Vagina (tissue), 2 donors: ENCODE data around the gene LY86. TPM values are rescaled to one million over a fixed set of nuclear protein-coding genes. Genes with fewer than 3 reads are reported as not detected.
"Not testable (repeated sequence)": the region's sequence is repeated elsewhere in the genome, so short reads cannot be mapped to it uniquely, and the experiment has no call there.

Experiments used
- DNase-seq, 2 donors: peaks; one replicate each; pipeline ENCODE4 v3.0.0-alpha.2; 2017; ENCODE audit errors: extremely low spot score in 2 of 2
- H3K27ac ChIP-seq: fragments of 200-600 bp; sonication (generic); one replicate; pipeline ENCODE4 v1.5.1; 2019
- H3K27me3 ChIP-seq: fragments of 200-600 bp; sonication (generic); one replicate; pipeline ENCODE4 v1.5.1; 2019
- H3K36me3 ChIP-seq, 2 donors: fragments of 200-600 bp; sonication (generic); one replicate each; pipeline ENCODE4 v1.5.1; 2017 to 2019
- H3K4me1 ChIP-seq: fragments of 200-600 bp; sonication (generic); one replicate; pipeline ENCODE4 v1.5.1; 2019
- H3K4me3 ChIP-seq, 2 donors: fragments of 200-600 bp; sonication (generic); 1 replicate in 1 of 2; 2 replicates in 1 of 2; pipeline ENCODE4 v1.5.1; 2016 to 2019
- H3K9me3 ChIP-seq: fragments of 200-600 bp; sonication (generic); one replicate; pipeline ENCODE4 v1.5.1; 2019
- POLR2A ChIP-seq, 2 donors: fragments of 450-650 bp; IDR thresholded peaks; one replicate each; pipeline ENCODE4 v1.6.1; 2017; ENCODE audit warnings: antibody characterized with exemption in 2 of 2, mild to moderate bottlenecking in 2 of 2, moderate library complexity in 2 of 2
- POLR2AphosphoS5 ChIP-seq, 2 donors: sonication (generic); formaldehyde crosslinking; IDR thresholded peaks; one replicate each; pipeline ENCODE4 v1.9.0; 2017; ENCODE audit warnings: antibody characterized with exemption in 2 of 2, mild to moderate bottlenecking in 2 of 2, low read depth in 1 of 2; ENCODE audit not compliant: insufficient read depth in 1 of 2
- intact Hi-C: fragments of 100-400 bp; cut with DNase I; formaldehyde crosslinking; loops from one replicate; pipeline ENCODE4 v1.15.1; 2023
- total RNA-seq: library from RNA; depleted of rRNA; stranded (reverse); fragments of >200 nt; gene quantifications from one replicate; pipeline ENCODE4 v1.2.3, GENCODE V29; 2016
- TF ChIP-seq, protein P1 (sequence below), 3 experiments: fragments of 450-650 bp in 2 of 3; fragments of 200-600 bp in 1 of 3; sonication (generic) in 1 of 3; IDR thresholded peaks; one replicate each; pipeline ENCODE4 v1.5.1; 2017 to 2019; ENCODE audit warnings: antibody characterized with exemption in 3 of 3, mild to moderate bottlenecking in 2 of 3, moderate library complexity in 2 of 3

LY86 gene
- total RNA-seq, 1 donor from 2014 or later: 4.9 TPM

DNA sequence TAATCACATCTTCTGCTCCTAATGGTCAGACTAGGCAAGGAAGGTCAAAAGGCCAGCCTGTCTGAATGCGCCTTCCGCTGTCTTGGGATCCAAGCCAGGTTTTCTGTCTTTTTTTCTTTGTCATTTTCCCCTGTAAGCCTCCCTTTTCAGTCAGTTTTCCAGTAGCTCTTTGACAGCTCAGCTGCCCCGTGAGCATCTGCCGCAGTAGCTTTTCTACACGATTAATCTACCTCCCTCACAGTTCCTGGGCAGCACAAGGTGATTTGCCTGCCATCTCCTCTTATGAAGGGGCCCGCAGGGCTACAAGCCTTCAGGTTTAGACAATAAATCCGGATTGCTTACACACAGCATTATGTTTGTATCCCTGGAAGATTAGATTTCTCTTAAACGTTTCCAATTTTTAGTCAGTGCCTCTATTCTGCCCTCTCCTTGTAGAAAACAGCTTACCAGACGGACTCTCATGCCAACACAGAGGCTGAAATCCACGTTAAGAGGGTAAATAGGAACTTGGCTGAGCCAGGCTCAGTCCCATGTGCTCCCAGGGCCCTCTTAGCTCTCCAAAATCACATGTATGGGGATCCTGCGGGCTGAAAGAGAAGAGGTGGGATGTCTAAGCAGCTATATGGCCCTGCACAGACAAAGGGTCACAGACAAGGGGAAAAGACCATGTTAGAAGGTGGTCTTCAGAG is 77.2 kb downstream of the LY86 start:
- H3K27me3 ChIP-seq: no peaks in the 10 kb centered on the region

DNA sequence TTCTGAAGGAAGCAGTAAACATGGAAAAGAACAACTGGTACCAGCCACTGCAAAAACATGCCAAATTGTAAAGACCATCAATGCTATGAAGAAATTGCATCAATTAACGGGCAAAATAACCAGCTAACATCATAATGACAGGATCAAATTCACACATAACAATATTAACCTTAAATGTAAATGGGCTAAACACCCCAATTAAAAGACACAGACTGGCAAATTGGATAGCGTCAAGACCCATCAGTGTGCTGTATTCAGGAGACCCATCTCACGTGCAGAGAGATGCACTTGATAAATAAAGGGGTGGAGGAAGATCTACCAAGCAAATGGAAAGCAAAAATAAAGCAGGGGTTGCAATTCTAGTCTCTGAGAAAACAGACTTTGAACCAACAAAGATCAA is 81.6 kb downstream of the LY86 start:
- H3K27me3 ChIP-seq, intact Hi-C loops, DNase-seq, H3K4me3 ChIP-seq, H3K36me3 ChIP-seq, H3K27ac ChIP-seq, H3K4me1 ChIP-seq, H3K9me3 ChIP-seq: not testable (repeated sequence)

More for the DNA sequence above, 77.2 kb downstream of the LY86 start:
- Histone ChIP-seq H3K27ac (no peak overlapping the region), H3K4me1 (peaks cover 10% of the 10 kb centered on the region), H3K36me3 (no peaks in the 10 kb centered on the region), H3K4me3 (no peak overlapping the region), H3K9me3 (no peaks in the 10 kb centered on the region)
- DNase-seq: no peak
- no peak for TF ChIP-seq POLR2A (IDR thresholded peaks at IDR 0.05)
- TF ChIP-seq POLR2AphosphoS5 (IDR thresholded peaks at IDR 0.05; ENCODE audit: insufficient read depth in 1 of 2, low read depth in 1 of 2): no peak
- TF ChIP-seq, protein P1, sequence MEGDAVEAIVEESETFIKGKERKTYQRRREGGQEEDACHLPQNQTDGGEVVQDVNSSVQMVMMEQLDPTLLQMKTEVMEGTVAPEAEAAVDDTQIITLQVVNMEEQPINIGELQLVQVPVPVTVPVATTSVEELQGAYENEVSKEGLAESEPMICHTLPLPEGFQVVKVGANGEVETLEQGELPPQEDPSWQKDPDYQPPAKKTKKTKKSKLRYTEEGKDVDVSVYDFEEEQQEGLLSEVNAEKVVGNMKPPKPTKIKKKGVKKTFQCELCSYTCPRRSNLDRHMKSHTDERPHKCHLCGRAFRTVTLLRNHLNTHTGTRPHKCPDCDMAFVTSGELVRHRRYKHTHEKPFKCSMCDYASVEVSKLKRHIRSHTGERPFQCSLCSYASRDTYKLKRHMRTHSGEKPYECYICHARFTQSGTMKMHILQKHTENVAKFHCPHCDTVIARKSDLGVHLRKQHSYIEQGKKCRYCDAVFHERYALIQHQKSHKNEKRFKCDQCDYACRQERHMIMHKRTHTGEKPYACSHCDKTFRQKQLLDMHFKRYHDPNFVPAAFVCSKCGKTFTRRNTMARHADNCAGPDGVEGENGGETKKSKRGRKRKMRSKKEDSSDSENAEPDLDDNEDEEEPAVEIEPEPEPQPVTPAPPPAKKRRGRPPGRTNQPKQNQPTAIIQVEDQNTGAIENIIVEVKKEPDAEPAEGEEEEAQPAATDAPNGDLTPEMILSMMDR (IDR thresholded peaks at IDR 0.05): no peak
- intact Hi-C loops: no loop called here

- TF ChIP-seq, protein P1 (IDR thresholded peaks at IDR 0.05): no peak
- no peak for TF ChIP-seq POLR2AphosphoS5 (IDR thresholded peaks at IDR 0.05; ENCODE audit: insufficient read depth in 1 of 2, low read depth in 1 of 2)
- no peak for TF ChIP-seq POLR2A (IDR thresholded peaks at IDR 0.05)
- intact Hi-C loops: no loop called here
- Histone ChIP-seq H3K9me3 (no peaks in the 10 kb centered on the region), H3K4me3 (no peak overlapping the region), H3K27me3 (no peaks in the 10 kb centered on the region), H3K36me3 (no peaks in the 10 kb centered on the region), H3K4me1 (peaks cover 5% of the 10 kb centered on the region), H3K27ac (no peak overlapping the region)
- no peak for DNase-seq
Measured at GRCh38 chr6:6674872-6675271, 86.4 kb downstream of the LY86 start.

- H3K36me3 ChIP-seq: no peaks in the 10 kb centered on the region
- peaks cover 5% of the 10 kb centered on the region for H3K4me1 ChIP-seq
- no peak for DNase-seq
- no peaks in the 10 kb centered on the region for H3K27me3 ChIP-seq
- TF ChIP-seq, protein P1 (IDR thresholded peaks at IDR 0.05): peak; percentile 73 to 94 (median 88)
- peak in 1 of 2 donors; percentile 80 for TF ChIP-seq POLR2AphosphoS5 (IDR thresholded peaks at IDR 0.05; ENCODE audit: insufficient read depth in 1 of 2, low read depth in 1 of 2)
- no peak for TF ChIP-seq POLR2A (IDR thresholded peaks at IDR 0.05)
- H3K9me3 ChIP-seq: no peaks in the 10 kb centered on the region
- H3K4me3 ChIP-seq: no peak overlapping the region
- intact Hi-C loops: no loop called here
- peak overlapping the region; percentile 65 for H3K27ac ChIP-seq
Measured at GRCh38 chr6:6676910-6677441, 88.5 kb downstream of the LY86 start.

DNA sequence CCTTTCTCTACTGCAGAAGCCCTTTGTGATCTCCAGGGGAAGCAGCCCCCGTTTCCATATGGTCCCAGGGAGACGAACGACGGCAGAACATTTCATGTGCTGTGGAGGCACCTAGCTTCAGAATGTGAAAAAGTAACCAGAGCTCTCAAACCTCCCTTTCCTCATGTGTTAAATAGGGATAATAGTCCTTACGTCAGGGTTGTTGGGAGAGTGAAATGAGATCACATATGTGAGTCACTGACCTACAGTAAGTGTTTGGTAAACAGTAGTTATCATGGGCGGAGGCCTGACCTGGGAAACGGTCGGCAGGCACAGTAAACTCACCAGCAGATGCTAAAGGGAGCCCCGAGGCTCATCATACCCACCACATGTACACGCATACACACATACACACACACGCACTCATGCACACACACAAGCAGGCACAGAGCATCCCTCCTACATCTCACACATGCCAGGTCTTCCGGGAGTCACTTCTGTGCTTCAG is 89.7 kb downstream of the LY86 start:
- no peak for DNase-seq
- TF ChIP-seq, protein P1 (IDR thresholded peaks at IDR 0.05): no peak
- TF ChIP-seq POLR2A (IDR thresholded peaks at IDR 0.05): no peak
- no peak for TF ChIP-seq POLR2AphosphoS5 (IDR thresholded peaks at IDR 0.05; ENCODE audit: insufficient read depth in 1 of 2, low read depth in 1 of 2)
- Histone ChIP-seq H3K27me3 (no peaks in the 10 kb centered on the region), H3K4me1 (peaks cover 5% of the 10 kb centered on the region), H3K4me3 (no peak overlapping the region), H3K36me3 (no peaks in the 10 kb centered on the region), H3K9me3 (no peaks in the 10 kb centered on the region), H3K27ac (peak overlapping the region; percentile 46)
- intact Hi-C loops: no loop called here
